Measurements from ENCODE around the gene HOXA6. TPM values are rescaled to one million over a fixed set of nuclear protein-coding genes. Genes with fewer than 3 reads are reported as not detected.

HOXA6 gene
- total RNA-seq = 10 to 100 TPM; 10.9 to 29.6 TPM

GRCh38 chr7:27147199-27148030 is at the start of gene HOXA6:
HOXA6 (minus strand) TSS chr7:27147774; CDS start chr7:27147749, 25 bp downstream.
- intact Hi-C loops (cut with DNase I) = no loop called here
- peaks cover 17% of the 10 kb centered on the region for H3K4me1 ChIP-seq

GRCh38 chr7:27196287-27196767 is 48.8 kb upstream of the HOXA6 start:
- peak overlapping the region in 1 of 2 donors; percentile 59 for H3K9ac ChIP-seq (ENCODE audit: low read depth in 2 of 2, low read length in 2 of 2)
- peak overlapping the region; percentile 0 for H3K27ac ChIP-seq
- no peaks in the 10 kb centered on the region for H3K4me1 ChIP-seq
- H3K27me3 ChIP-seq = peaks cover 4% of the 10 kb centered on the region
- peak; percentile 97 for DNase-seq
- peak overlapping the region; percentile 68 for H3K4me3 ChIP-seq
- TF ChIP-seq CTCF (IDR thresholded peaks at IDR 0.05) = peak; percentile 66
- no peaks in the 10 kb centered on the region for H3K9me3 ChIP-seq
- no peaks in the 10 kb centered on the region for H3K36me3 ChIP-seq
- intact Hi-C loops (cut with DNase I) = loop anchor here (10.0 kb wide), 2 partner anchors 548 to 898 kb away; partner anchors contain the start of gene TAX1BP1

More at GRCh38 chr7:27147199-27148030, at the start of gene HOXA6:
- H3K9ac ChIP-seq (ENCODE audit: low read depth in 2 of 2, low read length in 2 of 2) = peak within 1 kb of the TSS; percentile 78 to 100
- no peak for TF ChIP-seq CTCF (IDR thresholded peaks at IDR 0.05)
- H3K9me3 ChIP-seq = no peaks in the 10 kb centered on the region
- H3K27ac ChIP-seq = peak within 1 kb of the TSS; percentile 97
- no peaks in the 10 kb centered on the region for H3K36me3 ChIP-seq
- H3K27me3 ChIP-seq = no peaks in the 10 kb centered on the region
- peak; percentile 81 for DNase-seq
- peak within 1 kb of the TSS; percentile 47 for H3K4me3 ChIP-seq

GRCh38 chr7:27194686-27195379 is 47.3 kb upstream of the HOXA6 start:
- intact Hi-C loops (cut with DNase I) = loop anchor here (10.0 kb wide), 2 partner anchors 550 to 900 kb away; partner anchors contain the start of gene TAX1BP1

GRCh38 chr7:27194002-27194352 is 46.4 kb upstream of the HOXA6 start:
- H3K4me1 ChIP-seq = peaks cover 6% of the 10 kb centered on the region
- no peaks in the 10 kb centered on the region for H3K27me3 ChIP-seq
- no peaks in the 10 kb centered on the region for H3K9me3 ChIP-seq
- no peak for TF ChIP-seq CTCF (IDR thresholded peaks at IDR 0.05)
- intact Hi-C loops (cut with DNase I) = loop anchor here (10.0 kb wide), 2 partner anchors 551 to 901 kb away; partner anchors contain the start of gene TAX1BP1
- no peak for DNase-seq
- H3K27ac ChIP-seq = peak overlapping the region; percentile 94
- peak overlapping the region in 1 of 2 donors; percentile 89 for H3K9ac ChIP-seq (ENCODE audit: low read depth in 2 of 2, low read length in 2 of 2)
- H3K36me3 ChIP-seq = no peaks in the 10 kb centered on the region
- peak overlapping the region; percentile 39 for H3K4me3 ChIP-seq

More at GRCh38 chr7:27194686-27195379, 47.3 kb upstream of the HOXA6 start:
- Histone ChIP-seq H3K36me3 (no peaks in the 10 kb centered on the region), H3K4me1 (peaks cover 6% of the 10 kb centered on the region), H3K27ac (no peak overlapping the region), H3K4me3 (peak overlapping the region; percentile 39), H3K9me3 (no peaks in the 10 kb centered on the region), H3K27me3 (no peaks in the 10 kb centered on the region), H3K9ac (ENCODE audit: low read depth in 2 of 2, low read length in 2 of 2) (peak overlapping the region in 1 of 2 donors; percentile 53)
- TF ChIP-seq CTCF (IDR thresholded peaks at IDR 0.05) = no peak
- peak; percentile 53 for DNase-seq

GRCh38 chr7:27193335-27194001 is 45.9 kb upstream of the HOXA6 start:
- H3K9me3 ChIP-seq = no peaks in the 10 kb centered on the region
- no peaks in the 10 kb centered on the region for H3K36me3 ChIP-seq
- H3K9ac ChIP-seq (ENCODE audit: low read depth in 2 of 2, low read length in 2 of 2) = peak overlapping the region; percentile 74 to 89
- DNase-seq = peak; percentile 48
- peaks cover 6% of the 10 kb centered on the region for H3K4me1 ChIP-seq
- intact Hi-C loops (cut with DNase I) = loop anchor here (10.0 kb wide), 2 partner anchors 551 to 901 kb away; partner anchors contain the start of gene TAX1BP1
- no peaks in the 10 kb centered on the region for H3K27me3 ChIP-seq
- TF ChIP-seq CTCF (IDR thresholded peaks at IDR 0.05) = no peak
- peak overlapping the region; percentile 94 for H3K27ac ChIP-seq
- H3K4me3 ChIP-seq = peak overlapping the region; percentile 39

Data from colonic mucosa (tissue), 4 donors.